Ovary (tissue), 9 donors: ENCODE measurements around the gene DMRTC2. TPM values are rescaled to one million over a fixed set of nuclear protein-coding genes. Genes with fewer than 3 reads are reported as not detected.
A peak's percentile ranks its signal among the peaks of the same experiment; 100 is the strongest.

Experiments
- DNase-seq, 5 donors: peaks; one replicate each; pipeline ENCODE4 v3.0.0-alpha.2; 2019 to 2020
- H3K27ac ChIP-seq, 2 donors: fragments of 200-600 bp; one replicate each; pipeline versions ENCODE4 v1.5.1 to v1.8.0; 2019 to 2022
- H3K27me3 ChIP-seq: fragments of 200-600 bp; one replicate; pipeline ENCODE4 v1.8.0; 2022
- H3K36me3 ChIP-seq: fragments of 200-600 bp; sonication (generic); one replicate; pipeline ENCODE4 v1.5.1; 2019
- H3K4me1 ChIP-seq: one replicate; pipeline ENCODE4 v1.8.1; 2013; ENCODE audit warnings: mild to moderate bottlenecking, moderate library complexity; ENCODE audit not compliant: insufficient read depth
- H3K4me3 ChIP-seq: fragments of 200-600 bp; sonication (generic); one replicate; pipeline ENCODE4 v1.5.1; 2017
- H3K9me3 ChIP-seq, 2 donors: fragments of 200-600 bp in 1 of 2; sonication (generic) in 1 of 2; one replicate each; pipeline versions ENCODE4 v1.5.1 to v1.8.1; 2013 to 2019; ENCODE audit warnings: mild to moderate bottlenecking in 1 of 2, moderate library complexity in 1 of 2
- CTCF ChIP-seq, 3 donors: fragments of 450-650 bp in 2 of 3; fragments of 200-600 bp in 1 of 3; IDR thresholded peaks; one replicate each; pipeline versions ENCODE4 v1.5.1 to v1.8.0; 2016 to 2022; ENCODE audit warnings: antibody characterized with exemption in 3 of 3, mild to moderate bottlenecking in 1 of 3
- EP300 ChIP-seq: sonication (generic); formaldehyde crosslinking; IDR thresholded peaks from one replicate; pipeline ENCODE4 v1.6.1; 2017; ENCODE audit warnings: antibody characterized with exemption
- POLR2A ChIP-seq: fragments of 450-650 bp; IDR thresholded peaks from one replicate; pipeline ENCODE4 v1.6.1; 2017; ENCODE audit warnings: antibody characterized with exemption, mild to moderate bottlenecking, moderate library complexity
- WGBS, 3 donors: extraction: QIAGEN DNeasy Blood & Tissue Kit in 1 of 3; methylation state at CpG; one replicate each; pipeline versions ENCODE4 v1.1.5 to v1.1.7; 2013 to 2017; 5-methylcytosine and 5-hydroxymethylcytosine counted together
- intact Hi-C, 4 donors: fragments of 100-400 bp; cut with DNase I; formaldehyde crosslinking; loops; one replicate each; pipeline versions ENCODE4 v1.11.0 to v1.15.1; 2022 to 2023
- polyA plus RNA-seq, 2 donors: library from polyadenylated mRNA; stranded (reverse); fragments of 200-250 nt in 1 of 2; fragments of 350-450 nt in 1 of 2; fragmentation: Illumina TruSeq in 1 of 2; extraction: RNeasy Lipid Tissue Mini Kit (QIAGEN cat#74804) in 1 of 2; gene quantifications; one replicate each; pipeline ENCODE4 v1.2.3, GENCODE V29; 2013 to 2014
- total RNA-seq, 7 donors: library from RNA; depleted of rRNA in 2 of 7; stranded (reverse); fragments of >200 nt in 2 of 7; fragmentation: NEBNext Ultra II Directional in 3 of 7; extraction: Animal tissue kit (Norgen Biotek cat#: 25700) in 3 of 7; gene quantifications; one replicate each; pipeline versions ENCODE4 v1.1.0 to v1.2.4, GENCODE V29; 2016 to 2023
- donor health status: DM: no; HTN: no; CAD: no; lungs with moderate emphysema.
- donor health status: DM: no; HTN: no; CAD: no.
- donor health status: Bipolar disorder and iron deficiency.
- donor health status: DM: yes; HTN: yes; CAD: no.
- donor health status: DM: no; HTN: no; CAD: no.
- donor health status: DM: yes; HTN: yes; CAD: no.

DMRTC2 gene
- total and polyA plus RNA-seq, 9 donors, result 0.07 TPM; not detected in 8

DNA sequence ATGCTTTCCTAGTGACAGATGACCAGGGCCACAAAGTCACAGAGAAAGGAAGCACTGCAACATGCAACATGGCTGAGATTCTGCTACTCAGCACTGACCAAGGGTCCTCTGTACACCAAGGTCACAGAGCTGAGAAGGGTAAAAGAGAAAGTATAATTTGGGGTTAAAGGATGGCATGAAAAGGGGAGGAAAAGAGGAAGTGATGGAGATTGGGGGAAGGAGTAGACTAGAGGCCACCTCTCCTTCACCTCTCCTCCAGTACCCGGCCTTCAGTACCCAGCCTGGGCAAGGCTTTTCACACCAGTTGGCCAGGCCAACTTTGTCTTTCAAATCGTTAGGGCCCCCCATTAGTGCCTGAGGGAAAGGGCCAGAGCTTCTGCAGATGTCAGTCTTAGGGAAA lies 8.9 kb downstream of the DMRTC2 start:
- H3K4me1 ChIP-seq, result no peaks in the 10 kb centered on the region
- intact Hi-C loops, result no loop called here
- no peaks in the 10 kb centered on the region for H3K27me3 ChIP-seq
- no peaks in the 10 kb centered on the region for H3K9me3 ChIP-seq
- TF ChIP-seq EP300 (no peak), POLR2A (no peak), CTCF (IDR thresholded peaks at IDR 0.05) (no peak)
- DNase-seq, result no peak
- 46 to 56% (median 53%) methylated on average over 2 of the region's 2 CpGs for WGBS, 3 donors
- no peak overlapping the region for H3K27ac ChIP-seq
- H3K36me3 ChIP-seq, result no peaks in the 10 kb centered on the region
- no peak overlapping the region for H3K4me3 ChIP-seq

DNA sequence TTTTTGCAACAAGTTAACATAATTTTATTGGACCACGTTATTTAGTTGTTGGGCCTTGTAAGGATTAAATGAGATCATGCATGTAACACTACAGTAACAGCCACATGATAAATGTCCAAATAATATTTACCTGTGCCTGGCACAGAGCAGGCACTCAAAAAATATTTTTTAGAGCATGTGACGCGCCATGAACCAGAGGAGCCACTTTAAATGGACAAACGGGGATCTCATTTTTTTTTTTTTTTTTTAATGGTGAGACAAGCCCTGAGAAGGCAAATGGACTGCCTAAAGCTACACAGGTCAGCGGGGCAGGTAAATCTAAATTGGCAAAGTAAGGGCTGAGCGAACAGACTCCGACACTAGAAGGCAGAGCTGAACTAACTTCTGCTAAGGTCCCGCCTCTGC lies 14.4 kb downstream of the DMRTC2 start:
- Histone ChIP-seq H3K27me3 (no peaks in the 10 kb centered on the region), H3K36me3 (no peaks in the 10 kb centered on the region), H3K4me1 (peaks cover 6% of the 10 kb centered on the region), H3K27ac (peak overlapping the region in 1 of 2 donors; percentile 95), H3K9me3 (no peaks in the 10 kb centered on the region), H3K4me3 (no peak overlapping the region)
- WGBS, 3 donors, result 1 to 8% (median 2%) methylated on average over 8 of the region's 8 CpGs
- TF ChIP-seq CTCF (IDR thresholded peaks at IDR 0.05), result no peak
- TF ChIP-seq EP300, result no peak
- TF ChIP-seq POLR2A, result no peak
- intact Hi-C loops, result loop anchor here in 1 of 4 donors (1.0 kb wide), 1 partner anchor 26 kb away; no protein-coding TSS in a partner anchor
- DNase-seq, result no peak

DNA sequence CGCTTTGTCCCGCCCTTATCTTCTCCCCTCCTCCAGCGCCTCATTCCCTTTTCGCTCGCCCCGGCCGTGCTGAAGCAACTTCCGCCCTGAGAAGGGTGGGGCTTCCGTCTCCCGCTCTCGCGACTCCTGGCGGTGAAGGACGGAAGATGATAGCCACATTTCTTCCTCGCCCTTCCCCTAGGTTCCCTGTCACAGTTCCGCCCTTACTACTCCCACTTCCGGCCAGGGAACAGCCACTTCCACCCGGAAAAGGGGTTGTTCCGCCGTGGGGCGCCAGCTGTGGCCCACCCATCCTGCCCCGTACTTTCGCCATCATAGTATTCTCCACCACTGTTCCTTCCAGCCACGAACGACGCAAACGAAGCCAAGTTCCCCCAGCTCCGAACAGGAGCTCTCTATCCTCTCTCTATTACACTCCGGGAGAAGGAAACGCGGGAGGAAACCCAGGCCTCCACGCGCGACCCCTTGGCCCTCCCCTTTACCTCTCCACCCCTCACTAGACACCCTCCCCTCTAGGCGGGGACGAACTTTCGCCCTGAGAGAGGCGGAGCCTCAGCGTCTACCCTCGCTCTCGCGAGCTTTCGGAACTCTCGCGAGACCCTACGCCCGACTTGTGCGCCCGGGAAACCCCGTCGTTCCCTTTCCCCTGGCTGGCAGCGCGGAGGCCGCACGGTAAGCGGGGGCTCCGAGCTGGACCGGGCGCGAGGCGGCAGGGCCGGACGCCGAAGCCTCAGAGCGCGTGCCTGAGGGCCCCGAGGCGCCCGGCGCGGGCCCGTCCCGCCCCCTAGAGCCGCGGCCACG lies 15.0 kb downstream of the DMRTC2 start, which contains the start of gene RPS19:
RPS19 (plus strand) TSS at position 638 of the 801 bp plus-strand sequence. CDS start 520 bp downstream, outside the sequence.
- intact Hi-C loops, result loop anchor here in 2 of 4 donors (1.0 to 5.0 kb wide), 2 partner anchors 25 to 97 kb away; partner anchors contain the start of gene RABAC1 (in 1 of the 2)
- no peaks in the 10 kb centered on the region for H3K9me3 ChIP-seq
- WGBS, 3 donors, result 0 to 1% (median 0%) methylated on average over 64 to 76 of the region's 76 CpGs

More for the DNA sequence above, 15.0 kb downstream of the DMRTC2 start, which contains the start of gene RPS19:
- Histone ChIP-seq H3K27ac (peak within 1 kb of the TSS; percentile 69 to 95), H3K27me3 (no peaks in the 10 kb centered on the region), H3K4me1 (peaks cover 6% of the 10 kb centered on the region), H3K4me3 (peak within 1 kb of the TSS; percentile 71), H3K36me3 (no peaks in the 10 kb centered on the region)
- DNase-seq, result peak; percentile 99
- TF ChIP-seq POLR2A (peak; percentile 80), CTCF (IDR thresholded peaks at IDR 0.05) (peak; percentile 87 to 95 (median 95)), EP300 (peak; percentile 51)
